Keratinocyte (primary cell): ENCODE measurements around the gene PDE6D.

ENCODE experiments used
- EZH2 ChIP-seq: IDR thresholded peaks from one replicate; pipeline ENCODE4 v1.6.1; 2012; ENCODE audit warnings: inconsistent platforms, mild to moderate bottlenecking, low read length, moderate library complexity
- TF ChIP-seq, protein P1 (sequence below), 3 experiments: IDR thresholded peaks in 1 of 3; conservative IDR thresholded peaks in 1 of 3; optimal IDR thresholded peaks in 1 of 3; 2 replicates in 2 of 3; 3 replicates in 1 of 3; pipeline versions ENCODE3 to v1.5.1; 2011; ENCODE audit warnings: low read length in 3 of 3, mild to moderate bottlenecking in 3 of 3, moderate library complexity in 2 of 3, control low read depth in 1 of 3, inconsistent platforms in 1 of 3; ENCODE audit not compliant: insufficient read depth in 2 of 3; ENCODE audit errors: extremely low read depth in 1 of 3

GRCh38 chr2:231709636-231709980 is 71.5 kb downstream of the PDE6D start:
- TF ChIP-seq, protein P1, sequence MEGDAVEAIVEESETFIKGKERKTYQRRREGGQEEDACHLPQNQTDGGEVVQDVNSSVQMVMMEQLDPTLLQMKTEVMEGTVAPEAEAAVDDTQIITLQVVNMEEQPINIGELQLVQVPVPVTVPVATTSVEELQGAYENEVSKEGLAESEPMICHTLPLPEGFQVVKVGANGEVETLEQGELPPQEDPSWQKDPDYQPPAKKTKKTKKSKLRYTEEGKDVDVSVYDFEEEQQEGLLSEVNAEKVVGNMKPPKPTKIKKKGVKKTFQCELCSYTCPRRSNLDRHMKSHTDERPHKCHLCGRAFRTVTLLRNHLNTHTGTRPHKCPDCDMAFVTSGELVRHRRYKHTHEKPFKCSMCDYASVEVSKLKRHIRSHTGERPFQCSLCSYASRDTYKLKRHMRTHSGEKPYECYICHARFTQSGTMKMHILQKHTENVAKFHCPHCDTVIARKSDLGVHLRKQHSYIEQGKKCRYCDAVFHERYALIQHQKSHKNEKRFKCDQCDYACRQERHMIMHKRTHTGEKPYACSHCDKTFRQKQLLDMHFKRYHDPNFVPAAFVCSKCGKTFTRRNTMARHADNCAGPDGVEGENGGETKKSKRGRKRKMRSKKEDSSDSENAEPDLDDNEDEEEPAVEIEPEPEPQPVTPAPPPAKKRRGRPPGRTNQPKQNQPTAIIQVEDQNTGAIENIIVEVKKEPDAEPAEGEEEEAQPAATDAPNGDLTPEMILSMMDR (optimal IDR thresholded peaks at IDR 0.05 in 1 of 3, IDR thresholded peaks at IDR 0.05 in 1 of 3, conservative IDR thresholded peaks at IDR 0.05 in 1 of 3; ENCODE audit: extremely low read depth in 1 of 3, insufficient read depth in 2 of 3, low read length in 3 of 3), result no peak
- TF ChIP-seq EZH2, result no peak
